Mesothelial cell of epicardium (in vitro differentiated cells): ENCODE measurements around the gene DAGLA. TPM values are rescaled to one million over a fixed set of nuclear protein-coding genes. Genes with fewer than 3 reads are reported as not detected.

ENCODE experiments used
- DNase-seq, 2 experiments: peaks; one replicate each; pipeline ENCODE4 v3.0.0; 2021; ENCODE audit warnings: low spot score in 2 of 2; ENCODE audit not compliant: unreplicated experiment in 2 of 2
- H3K27ac Mint-ChIP-seq: 2 replicates; pipeline ENCODE4 v1.8.0; 2021; ENCODE audit warnings: mixed read lengths
- H3K27me3 Mint-ChIP-seq: 2 replicates; pipeline ENCODE4 v1.8.0; 2021; ENCODE audit warnings: low read depth, mixed read lengths
- H3K36me3 Mint-ChIP-seq: 2 replicates; pipeline ENCODE4 v1.8.0; 2021; ENCODE audit warnings: mixed read lengths
- H3K4me1 Mint-ChIP-seq: 2 replicates; pipeline ENCODE4 v1.8.0; 2021; ENCODE audit warnings: mixed read lengths
- H3K4me3 Mint-ChIP-seq: 2 replicates; pipeline ENCODE4 v1.8.0; 2021; ENCODE audit warnings: mild to moderate bottlenecking, moderate library complexity, mixed read lengths
- H3K9me3 Mint-ChIP-seq: 2 replicates; pipeline ENCODE4 v1.8.0; 2021; ENCODE audit warnings: mixed read lengths
- total RNA-seq: library from RNA; stranded (reverse); gene quantifications from 3 replicates; pipeline ENCODE4 v1.2.1, GENCODE V29; 2021
- TF ChIP-seq, protein P1 (sequence below): fragments of 200-600 bp; sonication (generic); IDR thresholded peaks from one replicate; pipeline ENCODE4 v1.5.0; 2021; ENCODE audit warnings: antibody characterized with exemption; ENCODE audit not compliant: unreplicated experiment

Gene DAGLA
- total RNA-seq, 1 donor from 2014 or later, result 8.1 TPM

DNA sequence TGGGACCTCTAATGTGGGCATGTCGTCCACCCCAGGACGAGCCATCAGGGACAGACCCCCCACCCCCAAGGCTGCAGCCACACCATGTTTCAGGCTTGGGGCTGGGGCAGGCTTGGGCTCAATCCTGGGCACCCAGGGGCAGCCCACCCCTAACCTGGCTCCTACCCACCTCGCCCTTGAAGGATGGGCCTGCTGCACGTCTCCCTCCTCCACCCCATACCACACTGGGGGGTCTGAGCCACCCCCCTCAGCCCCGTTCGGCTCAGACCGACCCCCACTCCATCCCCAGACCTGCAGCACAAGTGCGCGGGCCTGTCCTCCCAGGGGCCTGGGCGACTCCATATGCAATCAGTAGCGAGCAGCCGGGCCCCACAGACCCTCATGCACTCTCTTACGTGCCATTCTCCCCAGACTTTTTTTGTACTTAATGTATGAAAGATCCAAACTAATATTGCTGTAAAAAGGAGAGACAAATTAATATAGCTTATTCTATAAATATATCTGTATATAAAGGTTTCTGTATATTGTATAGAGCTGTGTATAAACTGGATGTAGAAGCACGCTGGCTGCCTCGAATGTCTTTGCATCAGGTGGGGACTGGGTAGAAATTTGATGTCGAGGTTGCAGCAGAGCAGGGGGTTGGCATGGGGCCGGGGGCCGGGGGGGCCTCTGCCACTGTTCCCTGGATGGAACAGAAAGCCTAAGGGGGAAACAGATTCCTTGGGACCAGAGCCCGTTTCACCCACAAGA is 66.4 kb downstream of the DAGLA start:
- peaks cover 21% of the 10 kb centered on the region for H3K4me1 Mint-ChIP-seq
- H3K4me3 Mint-ChIP-seq, result no peak overlapping the region
- no peaks in the 10 kb centered on the region for H3K9me3 Mint-ChIP-seq
- TF ChIP-seq, protein P1, sequence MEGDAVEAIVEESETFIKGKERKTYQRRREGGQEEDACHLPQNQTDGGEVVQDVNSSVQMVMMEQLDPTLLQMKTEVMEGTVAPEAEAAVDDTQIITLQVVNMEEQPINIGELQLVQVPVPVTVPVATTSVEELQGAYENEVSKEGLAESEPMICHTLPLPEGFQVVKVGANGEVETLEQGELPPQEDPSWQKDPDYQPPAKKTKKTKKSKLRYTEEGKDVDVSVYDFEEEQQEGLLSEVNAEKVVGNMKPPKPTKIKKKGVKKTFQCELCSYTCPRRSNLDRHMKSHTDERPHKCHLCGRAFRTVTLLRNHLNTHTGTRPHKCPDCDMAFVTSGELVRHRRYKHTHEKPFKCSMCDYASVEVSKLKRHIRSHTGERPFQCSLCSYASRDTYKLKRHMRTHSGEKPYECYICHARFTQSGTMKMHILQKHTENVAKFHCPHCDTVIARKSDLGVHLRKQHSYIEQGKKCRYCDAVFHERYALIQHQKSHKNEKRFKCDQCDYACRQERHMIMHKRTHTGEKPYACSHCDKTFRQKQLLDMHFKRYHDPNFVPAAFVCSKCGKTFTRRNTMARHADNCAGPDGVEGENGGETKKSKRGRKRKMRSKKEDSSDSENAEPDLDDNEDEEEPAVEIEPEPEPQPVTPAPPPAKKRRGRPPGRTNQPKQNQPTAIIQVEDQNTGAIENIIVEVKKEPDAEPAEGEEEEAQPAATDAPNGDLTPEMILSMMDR, result no peak
- peak overlapping the region; percentile 30 for H3K27ac Mint-ChIP-seq
- peaks cover 2% of the 10 kb centered on the region for H3K36me3 Mint-ChIP-seq
- no peaks in the 10 kb centered on the region for H3K27me3 Mint-ChIP-seq
- DNase-seq, result no peak

DNA sequence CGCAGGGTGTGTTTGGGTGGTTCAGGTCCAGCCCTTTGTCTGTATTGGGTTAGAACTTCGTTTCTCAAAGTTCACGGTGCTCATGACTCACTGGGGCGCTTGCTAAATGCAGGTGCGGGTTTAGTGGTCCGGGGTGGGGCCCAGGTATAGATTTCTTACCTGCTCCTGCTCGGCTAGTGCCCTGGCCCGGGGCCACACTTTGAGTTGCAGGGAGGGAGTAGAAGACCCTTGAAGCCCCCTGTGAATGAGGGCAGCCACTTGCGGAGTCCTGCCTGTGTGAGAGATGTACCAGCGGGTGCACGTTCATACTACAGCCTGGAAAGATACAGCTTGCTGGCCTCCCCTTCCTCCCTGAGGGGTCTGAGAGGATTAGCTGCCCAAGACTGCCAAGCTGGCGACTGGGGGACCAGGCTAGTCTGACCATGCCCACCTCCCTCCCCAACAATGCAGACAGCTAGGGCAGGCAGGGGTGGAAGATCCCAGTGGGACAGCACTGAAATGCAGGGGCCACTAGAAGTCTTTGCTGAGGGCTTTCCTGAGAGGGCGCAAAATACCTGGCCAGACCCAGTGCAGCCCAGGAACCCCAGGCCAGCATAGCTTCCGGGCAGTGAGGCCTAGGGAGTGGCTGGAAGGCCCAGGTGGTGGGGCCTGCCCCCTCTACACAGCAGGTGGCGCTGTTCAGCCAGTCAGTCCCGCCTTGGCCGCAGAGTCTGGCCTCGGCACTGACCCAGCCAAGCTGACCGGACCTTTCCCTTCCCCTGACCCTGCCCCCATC is 67.2 kb downstream of the DAGLA start:
- Mint-ChIP-seq H3K27ac (no peak overlapping the region), H3K36me3 (no peaks in the 10 kb centered on the region), H3K4me1 (peaks cover 21% of the 10 kb centered on the region), H3K4me3 (no peak overlapping the region), H3K9me3 (no peaks in the 10 kb centered on the region), H3K27me3 (no peaks in the 10 kb centered on the region)
- TF ChIP-seq, protein P1, result peak; percentile 89
- DNase-seq, result peak; percentile 62 to 84

DNA sequence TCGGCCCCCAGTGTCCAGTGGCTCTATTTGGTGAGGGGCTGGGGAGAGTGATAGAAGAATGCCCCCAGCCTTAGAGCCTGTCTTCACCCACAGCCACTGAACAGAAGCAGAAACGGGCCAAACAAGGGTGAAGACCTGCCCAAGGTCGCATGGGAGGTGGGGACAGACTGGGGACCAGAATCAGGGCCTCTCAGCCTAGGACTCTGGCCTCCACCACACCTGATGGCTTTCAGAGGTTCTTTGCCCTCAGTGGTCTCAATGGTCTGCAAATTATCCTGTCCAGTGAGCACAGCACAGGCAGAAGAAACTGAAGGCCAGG is 67.7 kb downstream of the DAGLA start:
- H3K27ac Mint-ChIP-seq, result no peak overlapping the region
- no peak overlapping the region for H3K4me3 Mint-ChIP-seq
- no peaks in the 10 kb centered on the region for H3K36me3 Mint-ChIP-seq
- no peaks in the 10 kb centered on the region for H3K27me3 Mint-ChIP-seq
- no peaks in the 10 kb centered on the region for H3K9me3 Mint-ChIP-seq
- peaks cover 21% of the 10 kb centered on the region for H3K4me1 Mint-ChIP-seq
- TF ChIP-seq, protein P1, result peak; percentile 12
- no peak for DNase-seq

GRCh38 chr11:61749591-61750217 is 69.5 kb downstream of the DAGLA start:
- no peaks in the 10 kb centered on the region for H3K9me3 Mint-ChIP-seq
- peak overlapping the region; percentile 62 for H3K27ac Mint-ChIP-seq
- H3K36me3 Mint-ChIP-seq, result no peaks in the 10 kb centered on the region
- H3K4me1 Mint-ChIP-seq, result peaks cover 39% of the 10 kb centered on the region
- TF ChIP-seq, protein P1, result no peak
- H3K4me3 Mint-ChIP-seq, result no peak overlapping the region
- no peak for DNase-seq
- H3K27me3 Mint-ChIP-seq, result no peaks in the 10 kb centered on the region

DNA sequence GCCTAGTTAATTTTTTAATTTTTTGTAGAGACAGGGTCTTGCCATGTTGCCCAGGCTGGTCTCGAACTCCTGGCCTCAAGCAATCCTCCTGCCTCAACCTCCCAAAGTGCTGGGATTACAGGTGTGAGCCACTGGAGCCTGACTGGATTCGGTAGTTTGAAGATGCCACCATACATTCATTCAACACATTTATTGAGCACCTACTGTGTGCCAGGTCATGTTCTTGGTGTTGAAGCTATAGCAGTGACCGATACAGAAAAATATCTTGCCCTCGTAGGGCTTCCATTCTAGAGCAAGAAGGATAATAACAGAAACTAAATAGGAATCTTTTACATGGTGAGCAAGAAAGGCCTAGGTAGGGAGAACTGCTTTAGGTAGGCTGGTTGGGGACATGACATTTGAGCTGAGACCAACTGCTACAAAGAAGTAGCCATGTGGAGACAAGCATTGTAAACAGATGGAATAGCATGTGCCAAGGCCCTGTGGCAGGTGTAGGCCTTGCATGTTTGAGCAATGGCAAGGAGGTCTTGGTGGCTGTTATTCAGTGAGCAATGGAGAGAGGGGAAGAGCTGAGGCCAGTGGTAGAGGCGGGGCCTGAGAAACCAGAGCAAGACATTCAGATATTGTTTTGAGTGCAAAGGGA is 70.6 kb downstream of the DAGLA start:
- H3K9me3 Mint-ChIP-seq, result no peaks in the 10 kb centered on the region
- no peaks in the 10 kb centered on the region for H3K27me3 Mint-ChIP-seq
- no peak for DNase-seq
- H3K36me3 Mint-ChIP-seq, result no peaks in the 10 kb centered on the region
- peak overlapping the region; percentile 70 for H3K4me3 Mint-ChIP-seq
- H3K4me1 Mint-ChIP-seq, result peaks cover 47% of the 10 kb centered on the region
- H3K27ac Mint-ChIP-seq, result peak overlapping the region; percentile 65
- TF ChIP-seq, protein P1, result no peak
